Measurements from ENCODE around the gene ENPP1.
A peak's percentile ranks its signal among the peaks of the same experiment; 100 is the strongest.

Gene ENPP1

GRCh38 chr6:131807644-131808459 is at the start of gene ENPP1:
Gene ENPP1 (plus strand): TSS chr6:131808020. CDS start chr6:131808036, 16 bp downstream.
- CTCF ChIA-PET: interaction anchor here (1.3 to 1.4 kb wide), 2 partner anchors 102 to 113 kb away, joined by 3 to 5 read pairs; no protein-coding TSS in a partner anchor

GRCh38 chr6:131758920-131759319 is 48.9 kb upstream of the ENPP1 start:
- POLR2A ChIA-PET: no interaction called here
- TF ChIP-seq CTCF (IDR thresholded peaks at IDR 0.05; ENCODE audit: insufficient read depth, low read length, missing control alignments): no peak
- DNase-seq (ENCODE audit: low read depth, low spot score): no peak
- H3K4me3 ChIP-seq (ENCODE audit: low read depth, low read length): no peak overlapping the region
- CTCF ChIA-PET: no interaction called here

More at GRCh38 chr6:131807644-131808459, at the start of gene ENPP1:
- POLR2A ChIA-PET: no interaction called here
- DNase-seq (ENCODE audit: low read depth, low spot score): no peak
- TF ChIP-seq CTCF (IDR thresholded peaks at IDR 0.05; ENCODE audit: insufficient read depth, low read length, missing control alignments): peak; percentile 25
- peak within 1 kb of the TSS; percentile 65 for H3K4me3 ChIP-seq (ENCODE audit: low read depth, low read length)

GRCh38 chr6:131761060-131761761 is 46.6 kb upstream of the ENPP1 start:
- TF ChIP-seq CTCF (IDR thresholded peaks at IDR 0.05; ENCODE audit: insufficient read depth, low read length, missing control alignments): no peak
- ChIA-PET CTCF (interaction anchor here (0.6 to 1.0 kb wide), 2 partner anchors 154 to 723 kb away, joined by 3 read pairs; no protein-coding TSS in a partner anchor), POLR2A (interaction anchor here (0.8 kb wide), 1 partner anchor 19 kb away, joined by 3 read pairs; no protein-coding TSS in a partner anchor)
- no peak for DNase-seq (ENCODE audit: low read depth, low spot score)
- H3K4me3 ChIP-seq (ENCODE audit: low read depth, low read length): no peak overlapping the region

GRCh38 chr6:131761762-131762067 is 46.1 kb upstream of the ENPP1 start:
- H3K4me3 ChIP-seq (ENCODE audit: low read depth, low read length): no peak overlapping the region
- TF ChIP-seq CTCF (IDR thresholded peaks at IDR 0.05; ENCODE audit: insufficient read depth, low read length, missing control alignments): no peak
- POLR2A ChIA-PET: no interaction called here
- CTCF ChIA-PET: interaction anchor here (1.0 kb wide), 1 partner anchor 153 kb away, joined by 3 read pairs; no protein-coding TSS in a partner anchor
- DNase-seq (ENCODE audit: low read depth, low spot score): no peak

- CTCF ChIA-PET: interaction anchor here (0.9 to 1.1 kb wide), 2 partner anchors 147 to 152 kb away, joined by 3 read pairs; no protein-coding TSS in a partner anchor
- TF ChIP-seq CTCF (IDR thresholded peaks at IDR 0.05; ENCODE audit: insufficient read depth, low read length, missing control alignments): no peak
- H3K4me3 ChIP-seq (ENCODE audit: low read depth, low read length): no peak overlapping the region
- POLR2A ChIA-PET: interaction anchor here (0.8 to 1.0 kb wide), 2 partner anchors 25 to 99 kb away, joined by 3 to 4 read pairs; no protein-coding TSS in a partner anchor
- DNase-seq (ENCODE audit: low read depth, low spot score): no peak
These were observed 44.8 kb upstream of the ENPP1 start for GRCh38 chr6:131762984-131763383.

GRCh38 chr6:131763749-131764148 is 44.1 kb upstream of the ENPP1 start:
- no peak for DNase-seq (ENCODE audit: low read depth, low spot score)
- CTCF ChIA-PET: interaction anchor here (0.9 to 1.1 kb wide), 2 partner anchors 146 to 152 kb away, joined by 3 read pairs; no protein-coding TSS in a partner anchor
- POLR2A ChIA-PET: interaction anchor here (0.8 kb wide), 1 partner anchor 24 kb away, joined by 3 read pairs; no protein-coding TSS in a partner anchor
- no peak overlapping the region for H3K4me3 ChIP-seq (ENCODE audit: low read depth, low read length)
- TF ChIP-seq CTCF (IDR thresholded peaks at IDR 0.05; ENCODE audit: insufficient read depth, low read length, missing control alignments): no peak
